HG02884 (cell line): ENCODE data around the gene NUP210.
A peak's percentile ranks its signal among the peaks of the same experiment; 100 is the strongest.
"Not testable (repeated sequence)": the region's sequence is repeated elsewhere in the genome, so short reads cannot be mapped to it uniquely, and the experiment has no call there.

ENCODE experiments used
- ATAC-seq: cut with Tn5 transposase; IDR thresholded peaks from one replicate; pipeline ENCODE4 v1.9.1; 2021; ENCODE audit warnings: mild to moderate bottlenecking, moderate library complexity; ENCODE audit not compliant: unreplicated experiment

Gene NUP210

GRCh38 chr3:13430411-13430875 lies 10.3 kb upstream of the NUP210 start:
- not testable (repeated sequence) for ATAC-seq

DNA sequence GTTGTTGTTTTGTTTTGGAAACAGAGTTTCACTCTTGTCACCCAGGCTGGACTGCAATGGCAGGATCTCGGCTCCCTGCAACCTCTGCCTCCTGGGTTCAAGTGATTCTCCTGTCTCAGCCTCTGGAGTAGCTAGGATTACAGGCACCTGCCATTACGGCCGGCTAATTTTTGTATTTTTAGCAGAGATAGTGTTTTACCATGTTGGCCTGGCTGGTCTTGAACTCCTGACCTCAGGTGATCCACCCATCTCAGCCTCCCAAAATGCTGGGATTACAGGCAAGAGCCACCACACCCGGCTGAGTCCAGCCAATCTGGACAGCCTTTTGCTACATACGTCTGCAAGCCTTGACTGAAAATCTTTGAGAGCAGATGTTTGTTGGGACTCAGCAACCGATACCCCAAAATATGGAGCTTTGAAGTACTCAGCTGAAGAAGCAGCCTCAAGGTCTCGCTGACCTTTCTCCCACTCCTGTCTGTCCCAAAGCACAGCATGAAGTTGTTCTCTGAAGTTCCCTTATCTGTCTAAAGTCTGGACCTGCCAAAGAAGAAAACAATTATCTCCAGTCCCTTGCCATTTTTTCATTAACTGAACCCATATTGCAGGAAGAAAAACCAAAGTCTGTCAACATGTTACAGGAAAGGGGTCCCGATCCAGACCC lies 9.6 kb upstream of the NUP210 start:
- no peak for ATAC-seq

DNA sequence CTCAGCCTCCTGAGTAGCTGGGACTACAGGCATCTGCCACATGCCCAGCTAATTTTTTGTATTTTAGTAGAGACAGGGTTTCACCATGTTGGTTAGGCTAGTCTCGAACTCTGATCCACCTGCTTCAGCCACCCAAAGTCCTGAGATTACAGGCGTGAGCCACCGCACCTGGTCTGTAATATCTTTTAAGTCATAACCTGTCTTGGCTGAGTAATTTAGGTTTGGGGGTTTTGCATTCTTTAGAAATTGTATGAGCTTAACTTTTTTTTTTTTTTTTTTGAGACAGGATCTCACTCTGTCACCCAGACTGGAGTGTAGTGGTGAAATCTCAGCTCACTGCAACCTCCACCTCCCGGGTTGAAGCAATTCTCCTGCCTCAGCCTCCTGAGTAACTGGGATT lies 8.6 kb upstream of the NUP210 start:
- not testable (repeated sequence) for ATAC-seq

DNA sequence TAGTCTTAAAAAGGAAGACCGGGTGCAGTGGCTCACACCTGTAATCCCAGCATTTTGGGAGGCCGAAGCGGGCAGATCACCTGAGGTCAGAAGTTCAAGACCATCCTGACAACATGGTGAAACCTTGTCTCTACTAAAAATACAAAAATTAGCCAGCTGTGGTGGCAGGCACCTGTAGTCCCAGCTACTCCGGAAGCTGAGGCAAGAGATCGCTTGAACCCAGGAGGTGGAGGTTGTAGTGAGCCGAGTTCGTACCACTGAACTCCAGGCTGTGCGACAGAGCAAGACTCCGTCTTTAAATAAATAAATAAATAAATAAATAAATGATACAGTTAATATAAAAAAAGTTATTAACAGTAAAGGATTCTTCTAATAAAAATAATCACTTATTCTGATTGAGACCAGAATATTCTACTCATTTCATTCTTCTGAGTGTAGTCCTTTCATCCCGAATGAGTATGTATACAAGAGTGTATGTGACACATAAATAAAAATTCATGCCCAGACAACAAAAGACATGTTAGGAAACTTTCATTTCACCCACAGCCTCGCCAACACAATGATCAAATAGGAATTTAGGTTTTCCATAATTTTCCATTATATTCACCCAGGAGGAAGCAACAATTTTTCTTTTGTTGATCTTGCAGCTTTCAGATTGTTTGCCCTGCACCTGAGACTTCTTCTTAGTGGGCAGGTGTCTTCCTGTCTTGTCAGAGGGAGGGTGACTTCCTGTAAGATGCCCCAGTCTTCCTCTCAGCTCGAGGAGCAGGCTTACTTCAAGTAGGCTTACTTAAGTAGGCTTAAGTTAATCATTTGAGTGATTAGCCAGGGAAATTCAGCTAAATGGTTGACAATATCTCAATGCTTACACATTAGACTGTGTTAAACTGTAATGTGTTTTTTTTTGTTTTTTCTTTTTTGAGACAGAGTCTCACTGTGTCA lies 7.8 kb upstream of the NUP210 start:
- ATAC-seq: no peak

DNA sequence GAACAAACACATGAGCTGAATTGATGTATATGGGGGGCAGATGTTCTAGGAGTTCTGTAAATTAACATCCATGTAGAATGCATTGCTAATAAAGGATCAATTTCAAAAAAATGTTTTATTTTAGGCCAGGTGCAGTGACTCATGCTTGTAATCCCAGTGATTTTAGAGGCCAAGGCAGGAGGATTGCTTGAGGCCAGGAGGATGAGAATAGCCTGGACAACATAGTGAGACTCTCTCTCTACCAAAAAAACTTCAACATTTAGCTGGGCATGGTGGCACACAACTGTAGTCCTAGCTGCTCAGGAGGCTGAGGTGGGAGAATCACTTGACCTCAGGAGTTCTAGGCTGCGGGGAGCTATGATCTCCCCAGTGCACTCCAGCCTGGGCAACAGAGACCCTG lies 6.5 kb upstream of the NUP210 start:
- ATAC-seq: no peak

- ATAC-seq: no peak
Observed at GRCh38 chr3:13425689-13426088, 5.6 kb upstream of the NUP210 start.

- no peak for ATAC-seq
Observed at GRCh38 chr3:13424865-13425617, 4.9 kb upstream of the NUP210 start.

GRCh38 chr3:13424141-13424844 lies 4.2 kb upstream of the NUP210 start:
- ATAC-seq: no peak

- ATAC-seq: peak; percentile 29
Observed at GRCh38 chr3:13420831-13421765, 976 bp upstream of the NUP210 start.

DNA sequence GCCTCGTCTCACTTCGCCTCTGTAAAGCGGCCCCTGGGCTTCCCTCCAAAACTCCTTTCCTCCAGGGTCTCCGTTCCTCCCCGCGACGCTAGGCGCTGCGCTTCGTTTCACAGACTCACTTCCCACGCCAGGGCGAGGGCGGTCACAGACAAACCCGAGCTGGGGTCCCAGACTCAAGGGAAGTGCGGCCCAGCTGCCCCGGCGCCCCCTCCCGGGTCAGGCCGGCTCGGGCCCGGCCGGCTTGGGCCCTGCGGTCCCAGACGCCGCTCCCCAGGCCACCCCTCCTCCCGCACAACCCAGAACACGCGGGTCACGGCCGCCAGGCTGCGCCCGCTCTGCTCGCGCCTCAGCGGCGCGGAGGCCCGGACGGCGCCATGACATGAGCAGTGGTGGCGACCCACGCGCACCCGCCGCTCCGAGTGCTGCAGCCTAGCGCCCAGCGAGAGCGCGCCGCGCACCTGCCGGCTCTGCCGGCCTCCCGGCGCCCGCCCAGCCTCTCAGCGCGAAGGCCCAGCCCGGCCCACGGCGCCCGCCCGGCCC lies 547 bp downstream of the NUP210 start:
- peak; percentile 33 for ATAC-seq

- ATAC-seq: no peak
Observed at GRCh38 chr3:13417166-13417947, 2.8 kb downstream of the NUP210 start.

- ATAC-seq: no peak
Observed at GRCh38 chr3:13415997-13416793, 3.9 kb downstream of the NUP210 start.

DNA sequence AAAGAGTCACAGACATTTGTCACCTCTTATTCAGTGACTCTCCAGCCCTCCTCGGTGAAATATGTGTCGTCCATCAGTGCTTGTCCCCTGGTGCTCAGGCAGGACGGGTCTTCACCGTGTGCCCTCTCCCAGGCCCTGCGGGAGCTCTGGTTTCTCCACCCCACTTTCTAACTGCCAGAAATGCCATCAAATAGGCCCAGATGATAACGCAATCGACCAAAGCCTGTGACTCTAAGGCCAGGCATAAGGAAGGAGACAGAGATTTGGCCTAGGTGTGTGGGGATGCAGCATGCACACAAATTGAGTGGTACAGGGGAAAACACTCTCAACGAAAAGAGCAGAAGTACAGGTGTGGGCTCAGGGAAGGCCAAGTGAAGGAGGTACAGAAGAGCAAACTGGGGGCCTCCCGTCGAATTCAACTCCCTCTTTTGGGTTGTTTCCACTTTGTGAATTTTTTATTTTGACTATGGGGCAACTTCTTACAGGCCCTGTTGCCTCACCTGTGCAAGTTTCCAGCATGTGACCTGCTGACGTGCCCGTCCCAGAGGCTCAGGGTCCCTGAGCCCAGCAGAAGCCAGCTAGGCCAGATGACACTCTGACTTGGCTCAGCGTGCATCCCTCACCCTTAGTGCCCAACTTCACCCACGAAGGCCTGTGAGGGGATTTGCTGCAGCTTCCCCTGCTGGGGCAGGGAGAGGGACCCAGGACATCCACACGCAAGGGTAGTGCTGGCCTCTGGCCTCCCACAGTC lies 4.7 kb downstream of the NUP210 start:
- ATAC-seq: no peak

DNA sequence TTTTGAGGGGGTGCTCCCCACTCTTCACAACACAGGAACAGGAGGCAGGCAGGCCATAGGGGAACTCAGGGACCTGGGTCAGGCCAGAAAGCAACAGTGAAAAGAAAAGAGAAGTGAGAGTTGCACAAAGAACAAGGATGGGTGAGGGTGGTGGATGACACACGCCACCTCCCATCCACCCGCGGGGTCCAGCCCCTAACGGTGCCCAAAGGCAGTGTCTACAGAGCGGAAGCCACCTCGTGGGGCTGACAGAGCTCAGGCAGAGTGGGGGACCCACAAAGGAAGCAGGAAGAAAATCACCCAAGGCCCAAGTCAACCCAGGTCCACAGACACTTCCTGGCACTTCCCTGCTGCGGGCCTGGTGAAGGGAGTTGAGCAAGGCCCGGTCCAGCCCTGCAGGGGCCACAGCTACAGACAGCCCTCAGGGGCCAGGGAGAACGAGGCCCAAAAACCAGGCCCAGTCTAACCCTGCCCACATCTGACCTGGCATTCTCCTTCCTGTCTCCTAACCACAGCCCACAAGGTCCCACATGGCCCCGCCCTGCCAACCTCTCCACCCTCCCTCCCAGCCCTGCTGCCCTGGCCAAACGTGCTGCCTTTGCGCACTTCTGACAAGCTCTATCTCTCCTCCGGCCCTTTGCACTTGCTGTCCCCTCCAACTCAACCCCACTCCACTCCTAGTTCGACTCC lies 5.9 kb downstream of the NUP210 start:
- peak; percentile 88 for ATAC-seq

- no peak for ATAC-seq
Observed at GRCh38 chr3:13411186-13411860, 8.8 kb downstream of the NUP210 start.

- ATAC-seq: no peak
Observed at GRCh38 chr3:13408890-13409289, 11.2 kb downstream of the NUP210 start.
